ENCODE measurements around the gene DLX5. TPM values are rescaled to one million over a fixed set of nuclear protein-coding genes. Genes with fewer than 3 reads are reported as not detected.

The DLX5 gene
- total RNA-seq (2011; cell fraction: chromatin; rRNA removed; ENCODE audit: low replicate concordance), result not detected in 2 replicates
- not detected in 2 replicates for total RNA-seq (2011; cell fraction: nucleolus; rRNA removed)
- not detected in 2 replicates for total RNA-seq (2011; cell fraction: nucleoplasm; rRNA removed)
- total RNA-seq (2014; rRNA removed), result not detected in 2 replicates
- not detected in 2 replicates for total RNA-seq (2014; rRNA removed; fragmentation: Illumina TruSeq; extraction: Trizol)
- total RNA-seq (2015; rRNA removed; fragmentation: Illumina TruSeq; extraction: Trizol), result not detected in 2 replicates
- total RNA-seq (2021), result not detected in 2 replicates
- not detected in 2 replicates for polyA plus RNA-seq (2011; rRNA removed)
- not detected in 2 replicates for polyA plus RNA-seq (2011; cell fraction: cytosol; rRNA removed)
- not detected in 2 replicates for polyA plus RNA-seq (2011; cell fraction: nucleus; rRNA removed)
- polyA plus RNA-seq (2012), result not detected in 2 replicates
- polyA plus RNA-seq (2014; fragmentation: Illumina TruSeq; extraction: Trizol), result not detected in 2 replicates
- polyA plus RNA-seq (2014; fragmentation: Nextera tagmentation; extraction: Ambion mirVana), result not detected
- polyA plus RNA-seq (2014; rRNA removed), result not detected in 2 replicates
- polyA minus RNA-seq (2011; rRNA and poly(A)+ RNA removed), result not detected in 2 replicates
- not detected in 2 replicates for polyA minus RNA-seq (2011; cell fraction: cytosol; rRNA and poly(A)+ RNA removed)
- not detected in 2 replicates for polyA minus RNA-seq (2011; cell fraction: nucleus; rRNA and poly(A)+ RNA removed)
- not detected for Bru-seq, nascent RNA
- BruChase-seq, experiment 1, labeled RNA remaining after a 2-hour chase, result not detected
- not detected for BruChase-seq, experiment 2, labeled RNA remaining after a 6-hour chase
- long read RNA-seq, experiment 1, result 0 reads
- long read RNA-seq, experiment 2, result 0 reads
- long read RNA-seq, experiment 3, result 0 reads

DNA sequence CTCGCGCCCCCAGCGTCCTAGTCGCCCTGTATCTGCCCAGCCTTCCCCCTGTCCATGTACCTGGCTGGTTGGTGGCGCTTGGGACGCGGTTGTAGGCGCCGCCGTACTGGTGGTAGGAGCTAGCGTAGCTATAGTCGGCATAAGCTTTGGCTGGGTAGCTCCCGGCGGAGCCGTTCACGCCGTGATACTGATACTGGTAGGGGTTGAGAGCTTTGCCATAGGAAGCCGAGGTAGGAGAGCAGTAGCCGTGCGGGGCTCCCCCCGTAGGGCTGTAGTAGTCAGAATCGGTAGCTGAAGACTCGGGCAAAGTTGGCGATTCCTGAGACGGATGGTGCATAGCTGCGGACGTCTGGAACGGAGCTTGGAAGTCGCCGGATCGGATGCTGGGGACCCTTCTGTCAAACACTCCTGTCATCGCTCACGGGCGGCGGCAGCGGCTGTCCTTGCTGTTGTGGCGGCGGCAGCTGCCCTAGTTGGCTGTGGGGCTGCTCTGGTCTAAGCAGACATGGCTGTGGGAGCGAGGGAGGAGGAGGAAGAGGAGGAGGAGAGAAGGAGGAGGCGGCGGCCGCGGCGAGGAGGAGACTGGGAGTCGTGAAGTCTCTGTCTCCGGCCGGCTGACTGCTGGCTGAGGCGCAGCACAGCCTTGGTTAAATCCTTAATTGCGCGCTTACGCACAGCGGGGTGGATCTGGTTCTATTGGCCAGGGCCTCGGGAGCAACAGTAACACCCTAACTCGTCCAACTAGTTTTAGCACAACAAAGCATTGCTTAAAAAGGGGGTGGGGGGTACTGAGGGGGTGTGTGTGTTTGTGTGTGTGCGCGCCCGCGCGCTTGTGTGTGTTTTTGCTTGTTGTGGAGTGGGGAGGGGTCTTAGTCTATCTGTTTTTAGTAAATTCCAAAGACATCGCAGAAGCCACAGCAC lies at the start of gene DLX5:
Gene DLX5, minus strand, starts transcription at position 623 of the 921 bp plus-strand sequence. Its CDS starts 208 bp downstream, at position 415.
- no peak for DNase-seq (ENCODE audit: extremely low read depth in 1 of 4, low spot score in 3 of 4)
- 7% methylated on average over 59 of the region's 60 CpGs for WGBS (ENCODE audit: insufficient coverage, low coverage, missing lambda C conversion rate)
- H3K27me3 ChIP-seq (ENCODE audit: control insufficient read depth in 2 of 2, insufficient read depth in 2 of 2, low read length in 2 of 2), result peaks cover 70 to 75% of the 10 kb centered on the region in 2 experiments
- H3K79me2 ChIP-seq (ENCODE audit: control insufficient read depth, insufficient read depth, low read length), result no peaks in the 10 kb centered on the region
- no peak for FAIRE-seq
- no peaks in the 10 kb centered on the region for H3K36me3 ChIP-seq (ENCODE audit: control insufficient read depth, insufficient read depth, low read length)
- H3K9me1 ChIP-seq (ENCODE audit: control insufficient read depth, insufficient read depth, low read length), result no peaks in the 10 kb centered on the region
- no peak within 1 kb of the TSS for H3K4me3 ChIP-seq
- H2AFZ ChIP-seq (ENCODE audit: low read depth, low read length), result no peak within 1 kb of the TSS
- 0 out of 2 replicates have a peak, but pooled peaks cover 5% of the 10 kb centered on the region for H4K20me1 ChIP-seq (replicated peaks; ENCODE audit: control insufficient read depth, insufficient read depth, low read length)
- ChIA-PET CTCF (ENCODE audit: low intra/inter-chr PET ratio) (interaction anchor here (0.7 kb wide), 1 partner anchor 101 kb away, joined by 4 read pairs; no protein-coding TSS in a partner anchor), POLR2A (interaction anchor here (0.7 kb wide), 1 partner anchor 793 kb away, joined by 3 read pairs; no protein-coding TSS in a partner anchor)
- in situ Hi-C loops (cut with MboI), result loop anchor here (5.0 to 10.0 kb wide), 2 partner anchors 942 to 1110 kb away; no protein-coding TSS in a partner anchor
- no peak; the same call in 2 of the 3 replicates for ATAC-seq
- peaks cover 0 to 15% of the 10 kb centered on the region in 2 experiments; a peak in 1 of 5 replicates for H3K4me1 ChIP-seq (replicated peaks in 1 of 2; ENCODE audit: control insufficient read depth in 2 of 2, insufficient read depth in 2 of 2, low read length in 2 of 2)
- H3K9me3 ChIP-seq (replicated peaks; ENCODE audit: control insufficient read depth, insufficient read depth, low read depth, low read length), result no peaks in the 10 kb centered on the region
- H3K4me2 ChIP-seq (ENCODE audit: insufficient read depth, low read length), result no peak within 1 kb of the TSS
- no peak within 1 kb of the TSS for H3K9ac ChIP-seq (ENCODE audit: insufficient read depth in 1 of 2, low read depth in 2 of 2, low read length in 2 of 2)
- no peak within 1 kb of the TSS for H3K27ac ChIP-seq (ENCODE audit: extremely low read depth, low read depth, low read length)
- no TSS peak for BruUV-seq (replicated peaks)
- intact Hi-C loops (cut with micrococcal nuclease), result loop anchor here (5.0 kb wide), 1 partner anchor 1302 kb away; no protein-coding TSS in a partner anchor
- TF ChIP-seq, protein P1, sequence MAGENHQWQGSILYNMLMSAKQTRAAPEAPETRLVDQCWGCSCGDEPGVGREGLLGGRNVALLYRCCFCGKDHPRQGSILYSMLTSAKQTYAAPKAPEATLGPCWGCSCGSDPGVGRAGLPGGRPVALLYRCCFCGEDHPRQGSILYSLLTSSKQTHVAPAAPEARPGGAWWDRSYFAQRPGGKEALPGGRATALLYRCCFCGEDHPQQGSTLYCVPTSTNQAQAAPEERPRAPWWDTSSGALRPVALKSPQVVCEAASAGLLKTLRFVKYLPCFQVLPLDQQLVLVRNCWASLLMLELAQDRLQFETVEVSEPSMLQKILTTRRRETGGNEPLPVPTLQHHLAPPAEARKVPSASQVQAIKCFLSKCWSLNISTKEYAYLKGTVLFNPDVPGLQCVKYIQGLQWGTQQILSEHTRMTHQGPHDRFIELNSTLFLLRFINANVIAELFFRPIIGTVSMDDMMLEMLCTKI (IDR thresholded peaks at IDR 0.05; ENCODE audit: partially characterized antibody), result no peak
- TF ChIP-seq, protein P2, sequence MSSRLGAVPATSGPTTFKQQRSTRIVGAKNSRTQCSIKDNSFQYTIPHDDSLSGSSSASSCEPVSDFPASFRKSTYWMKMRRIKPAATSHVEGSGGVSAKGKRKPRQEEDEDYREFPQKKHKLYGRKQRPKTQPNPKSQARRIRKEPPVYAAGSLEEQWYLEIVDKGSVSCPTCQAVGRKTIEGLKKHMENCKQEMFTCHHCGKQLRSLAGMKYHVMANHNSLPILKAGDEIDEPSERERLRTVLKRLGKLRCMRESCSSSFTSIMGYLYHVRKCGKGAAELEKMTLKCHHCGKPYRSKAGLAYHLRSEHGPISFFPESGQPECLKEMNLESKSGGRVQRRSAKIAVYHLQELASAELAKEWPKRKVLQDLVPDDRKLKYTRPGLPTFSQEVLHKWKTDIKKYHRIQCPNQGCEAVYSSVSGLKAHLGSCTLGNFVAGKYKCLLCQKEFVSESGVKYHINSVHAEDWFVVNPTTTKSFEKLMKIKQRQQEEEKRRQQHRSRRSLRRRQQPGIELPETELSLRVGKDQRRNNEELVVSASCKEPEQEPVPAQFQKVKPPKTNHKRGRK (tag; IDR thresholded peaks at IDR 0.05), result no peak
- TF ChIP-seq EGR1 (conservative IDR thresholded peaks at IDR 0.05) (no peak), ZBED1 (IDR thresholded peaks at IDR 0.05) (no peak), BRCA1 (IDR thresholded peaks at IDR 0.05) (no peak), BRCA1 (CRISPR knock-in tag; IDR thresholded peaks at IDR 0.05) (no peak), ZFP1 (CRISPR knock-in tag; IDR thresholded peaks at IDR 0.05) (no peak), ZNF224 (CRISPR knock-in tag; IDR thresholded peaks at IDR 0.05) (no peak)
- TF ChIP-seq, protein P3, sequence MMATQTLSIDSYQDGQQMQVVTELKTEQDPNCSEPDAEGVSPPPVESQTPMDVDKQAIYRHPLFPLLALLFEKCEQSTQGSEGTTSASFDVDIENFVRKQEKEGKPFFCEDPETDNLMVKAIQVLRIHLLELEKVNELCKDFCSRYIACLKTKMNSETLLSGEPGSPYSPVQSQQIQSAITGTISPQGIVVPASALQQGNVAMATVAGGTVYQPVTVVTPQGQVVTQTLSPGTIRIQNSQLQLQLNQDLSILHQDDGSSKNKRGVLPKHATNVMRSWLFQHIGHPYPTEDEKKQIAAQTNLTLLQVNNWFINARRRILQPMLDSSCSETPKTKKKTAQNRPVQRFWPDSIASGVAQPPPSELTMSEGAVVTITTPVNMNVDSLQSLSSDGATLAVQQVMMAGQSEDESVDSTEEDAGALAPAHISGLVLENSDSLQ (IDR thresholded peaks at IDR 0.05), result no peak
- TF ChIP-seq, protein P4, sequence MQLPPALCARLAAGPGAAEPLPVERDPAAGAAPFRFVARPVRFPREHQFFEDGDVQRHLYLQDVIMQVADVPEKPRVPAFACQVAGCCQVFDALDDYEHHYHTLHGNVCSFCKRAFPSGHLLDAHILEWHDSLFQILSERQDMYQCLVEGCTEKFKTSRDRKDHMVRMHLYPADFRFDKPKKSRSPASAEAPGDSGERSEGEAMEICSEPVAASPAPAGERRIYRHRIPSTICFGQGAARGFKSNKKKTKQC (CRISPR knock-in tag; IDR thresholded peaks at IDR 0.05), result no peak

Measured in K562 (cell line).